ENCODE measurements around the gene OR10C1.

The OR10C1 gene

DNA sequence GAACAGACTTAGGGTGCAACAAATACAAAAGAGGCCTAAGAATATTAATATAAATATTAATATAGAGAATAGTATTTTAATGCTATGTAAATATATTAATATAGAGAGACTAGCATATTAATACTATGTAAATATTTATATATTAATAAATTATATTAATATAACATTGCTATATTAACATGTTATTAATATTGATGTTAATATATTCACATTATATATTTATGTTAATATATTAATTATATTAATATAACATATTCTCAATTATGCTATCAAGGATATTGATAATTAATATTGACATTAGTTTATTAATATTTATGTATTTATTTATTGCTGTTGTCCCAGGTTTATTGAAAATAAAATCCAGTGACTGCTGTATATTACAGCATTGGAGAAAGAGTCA lies 49.8 kb downstream of the OR10C1 start:
- H3K36me3 Mint-ChIP-seq (ENCODE audit: low read depth) = no peaks in the 10 kb centered on the region
- H3K9me3 Mint-ChIP-seq = no peaks in the 10 kb centered on the region
- no peaks in the 10 kb centered on the region for H3K4me1 Mint-ChIP-seq
- H3K27ac Mint-ChIP-seq = no peak overlapping the region
- TF ChIP-seq, protein P1, sequence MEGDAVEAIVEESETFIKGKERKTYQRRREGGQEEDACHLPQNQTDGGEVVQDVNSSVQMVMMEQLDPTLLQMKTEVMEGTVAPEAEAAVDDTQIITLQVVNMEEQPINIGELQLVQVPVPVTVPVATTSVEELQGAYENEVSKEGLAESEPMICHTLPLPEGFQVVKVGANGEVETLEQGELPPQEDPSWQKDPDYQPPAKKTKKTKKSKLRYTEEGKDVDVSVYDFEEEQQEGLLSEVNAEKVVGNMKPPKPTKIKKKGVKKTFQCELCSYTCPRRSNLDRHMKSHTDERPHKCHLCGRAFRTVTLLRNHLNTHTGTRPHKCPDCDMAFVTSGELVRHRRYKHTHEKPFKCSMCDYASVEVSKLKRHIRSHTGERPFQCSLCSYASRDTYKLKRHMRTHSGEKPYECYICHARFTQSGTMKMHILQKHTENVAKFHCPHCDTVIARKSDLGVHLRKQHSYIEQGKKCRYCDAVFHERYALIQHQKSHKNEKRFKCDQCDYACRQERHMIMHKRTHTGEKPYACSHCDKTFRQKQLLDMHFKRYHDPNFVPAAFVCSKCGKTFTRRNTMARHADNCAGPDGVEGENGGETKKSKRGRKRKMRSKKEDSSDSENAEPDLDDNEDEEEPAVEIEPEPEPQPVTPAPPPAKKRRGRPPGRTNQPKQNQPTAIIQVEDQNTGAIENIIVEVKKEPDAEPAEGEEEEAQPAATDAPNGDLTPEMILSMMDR (IDR thresholded peaks at IDR 0.05; ENCODE audit: unreplicated experiment in 3 of 3) = no peak
- no peak overlapping the region for H3K4me3 Mint-ChIP-seq
- H3K27me3 Mint-ChIP-seq (ENCODE audit: low read depth) = no peaks in the 10 kb centered on the region

DNA sequence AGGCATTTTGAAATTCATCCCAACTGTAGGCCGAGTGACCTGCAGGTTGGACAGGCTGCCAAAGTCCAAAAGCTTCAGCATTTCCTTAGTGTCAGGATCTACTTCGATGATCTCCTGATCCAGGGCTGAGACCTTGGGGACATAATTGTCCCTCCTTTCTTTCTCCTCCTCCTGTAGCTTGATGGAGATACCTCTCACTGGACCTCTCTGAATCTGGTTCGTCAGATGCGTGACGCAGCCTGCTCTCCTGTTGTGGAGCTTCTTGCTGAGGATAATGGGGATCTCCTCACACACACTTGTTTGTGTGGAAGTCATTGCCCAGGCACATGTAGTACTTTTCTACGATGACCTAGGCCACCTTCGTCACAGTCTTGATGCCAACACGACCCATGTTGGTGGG lies 50.2 kb downstream of the OR10C1 start:
- TF ChIP-seq, protein P1 (IDR thresholded peaks at IDR 0.05; ENCODE audit: unreplicated experiment in 3 of 3) = no peak
- no peaks in the 10 kb centered on the region for H3K4me1 Mint-ChIP-seq
- H3K27me3 Mint-ChIP-seq (ENCODE audit: low read depth) = no peaks in the 10 kb centered on the region
- H3K9me3 Mint-ChIP-seq = no peaks in the 10 kb centered on the region
- H3K36me3 Mint-ChIP-seq (ENCODE audit: low read depth) = no peaks in the 10 kb centered on the region
- no peak overlapping the region for H3K4me3 Mint-ChIP-seq
- H3K27ac Mint-ChIP-seq = no peak overlapping the region

DNA sequence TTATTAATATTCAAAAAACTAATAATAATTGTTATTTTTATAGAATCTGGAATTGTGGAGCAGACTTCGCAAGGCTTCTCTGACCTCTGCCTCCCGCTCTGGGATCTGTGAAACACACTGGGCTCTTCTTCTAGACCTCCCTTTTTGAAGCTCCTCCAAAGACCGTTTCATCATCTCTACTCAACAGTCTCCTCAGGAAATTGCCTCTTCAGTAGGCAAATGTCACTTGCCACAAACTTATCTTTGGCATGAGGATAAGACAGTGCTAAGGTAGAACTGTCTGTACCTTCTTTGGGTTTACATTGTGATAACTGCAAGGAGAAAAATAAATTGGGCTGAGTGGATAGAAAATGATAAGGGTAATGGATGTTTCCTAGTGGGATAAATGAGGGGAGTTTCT lies 50.9 kb downstream of the OR10C1 start:
- Mint-ChIP-seq H3K27ac (no peak overlapping the region), H3K4me1 (no peaks in the 10 kb centered on the region), H3K36me3 (ENCODE audit: low read depth) (no peaks in the 10 kb centered on the region), H3K27me3 (ENCODE audit: low read depth) (no peaks in the 10 kb centered on the region), H3K4me3 (no peak overlapping the region), H3K9me3 (no peaks in the 10 kb centered on the region)
- TF ChIP-seq, protein P1 (IDR thresholded peaks at IDR 0.05; ENCODE audit: unreplicated experiment in 3 of 3) = no peak

DNA sequence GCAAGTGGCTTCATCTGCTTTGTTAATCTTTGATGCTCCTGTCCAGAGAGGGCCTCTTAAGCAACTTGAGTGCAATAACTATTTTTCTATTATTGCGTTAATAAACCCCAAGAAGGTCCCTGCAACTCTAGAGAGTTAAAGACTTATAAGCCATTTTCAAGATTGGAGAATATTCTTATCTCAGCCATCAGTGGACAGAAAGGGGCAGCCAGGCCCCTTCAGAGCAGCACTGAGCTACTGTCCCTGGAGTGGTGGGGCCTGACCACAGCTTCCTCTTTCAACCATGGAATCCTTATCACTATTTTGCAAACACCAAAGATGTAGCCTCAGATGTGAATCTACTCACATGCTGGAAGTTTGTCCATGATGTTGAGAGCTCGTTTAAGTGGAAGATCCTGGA lies 51.4 kb downstream of the OR10C1 start:
- H3K4me3 Mint-ChIP-seq = no peak overlapping the region
- no peaks in the 10 kb centered on the region for H3K27me3 Mint-ChIP-seq (ENCODE audit: low read depth)
- no peaks in the 10 kb centered on the region for H3K36me3 Mint-ChIP-seq (ENCODE audit: low read depth)
- TF ChIP-seq, protein P1 (IDR thresholded peaks at IDR 0.05; ENCODE audit: unreplicated experiment in 3 of 3) = no peak
- H3K27ac Mint-ChIP-seq = no peak overlapping the region
- H3K4me1 Mint-ChIP-seq = no peaks in the 10 kb centered on the region
- H3K9me3 Mint-ChIP-seq = no peaks in the 10 kb centered on the region
